CD4-positive, alpha-beta T cell treated with Interleukin-10 for 1 hour (primary cell): Measurements from ENCODE around the gene MTHFD1.
A peak's percentile ranks its signal among the peaks of the same experiment; 100 is the strongest.

Source experiments
- DNase-seq: peaks from one replicate; pipeline ENCODE4 v3.0.0-alpha.2; 2020

The MTHFD1 gene

GRCh38 chr14:64450255-64450654 is 62.1 kb downstream of the MTHFD1 start:
- DNase-seq = no peak

GRCh38 chr14:64454671-64455070 is 66.5 kb downstream of the MTHFD1 start:
- no peak for DNase-seq

- DNase-seq = no peak
These were observed 71.4 kb downstream of the MTHFD1 start for GRCh38 chr14:64459405-64460136.

GRCh38 chr14:64461221-64461620 is 73.1 kb downstream of the MTHFD1 start:
- DNase-seq = no peak

- no peak for DNase-seq
These were observed 75.0 kb downstream of the MTHFD1 start for GRCh38 chr14:64463195-64463594.

- no peak for DNase-seq
These were observed 75.7 kb downstream of the MTHFD1 start for GRCh38 chr14:64463873-64464272.

GRCh38 chr14:64464651-64465050 is 76.5 kb downstream of the MTHFD1 start:
- no peak for DNase-seq

GRCh38 chr14:64465191-64465822 is 77.2 kb downstream of the MTHFD1 start, which contains the start of gene AKAP5:
TSS of gene AKAP5 (plus strand) at chr14:64465499. CDS start at chr14:64468395, 2,896 bp downstream.
- peak; percentile 78 for DNase-seq

GRCh38 chr14:64465831-64466554 is 77.8 kb downstream of the MTHFD1 start:
- DNase-seq = no peak

GRCh38 chr14:64467101-64467500 is 78.9 kb downstream of the MTHFD1 start:
- DNase-seq = no peak

GRCh38 chr14:64467566-64467965 is 79.4 kb downstream of the MTHFD1 start:
- no peak for DNase-seq

- no peak for DNase-seq
These were observed 80.3 kb downstream of the MTHFD1 start for GRCh38 chr14:64468451-64468850.

- DNase-seq = no peak
These were observed 85.9 kb downstream of the MTHFD1 start for GRCh38 chr14:64474041-64474440.

- DNase-seq = no peak
These were observed 86.5 kb downstream of the MTHFD1 start for GRCh38 chr14:64474698-64475097.

- DNase-seq = no peak
These were observed 87.6 kb downstream of the MTHFD1 start for GRCh38 chr14:64475585-64476273.

- DNase-seq = no peak
These were observed 88.3 kb downstream of the MTHFD1 start for GRCh38 chr14:64476438-64476837.

GRCh38 chr14:64478634-64479250 is 90.6 kb downstream of the MTHFD1 start:
- DNase-seq = peak; percentile 63

GRCh38 chr14:64488590-64489099 is 100.5 kb downstream of the MTHFD1 start:
- no peak for DNase-seq

GRCh38 chr14:64491637-64492036 is 103.5 kb downstream of the MTHFD1 start:
- no peak for DNase-seq

GRCh38 chr14:64493455-64493854 is 105.3 kb downstream of the MTHFD1 start:
- DNase-seq = no peak

GRCh38 chr14:64495252-64495651 is 107.1 kb downstream of the MTHFD1 start:
- no peak for DNase-seq

GRCh38 chr14:64496764-64497163 is 108.6 kb downstream of the MTHFD1 start:
- DNase-seq = no peak

GRCh38 chr14:64500088-64500487 is 111.9 kb downstream of the MTHFD1 start:
- DNase-seq = no peak
